NCI-H2196 treated with DMSO at 0.1 percent for 48 hours (cell line): ENCODE measurements around the gene NAALAD2.
"Not testable (repeated sequence)": the region's sequence is repeated elsewhere in the genome, so short reads cannot be mapped to it uniquely, and the experiment has no call there.

Source experiments
- DNase-seq: peaks from one replicate; lab custom pipeline; 2025; ENCODE audit not compliant: unreplicated experiment; lab: John Stamatoyannopoulos, UW

NAALAD2 gene

GRCh38 chr11:90239967-90240636 is 105.6 kb downstream of the NAALAD2 start:
- not testable (repeated sequence) for DNase-seq

DNA sequence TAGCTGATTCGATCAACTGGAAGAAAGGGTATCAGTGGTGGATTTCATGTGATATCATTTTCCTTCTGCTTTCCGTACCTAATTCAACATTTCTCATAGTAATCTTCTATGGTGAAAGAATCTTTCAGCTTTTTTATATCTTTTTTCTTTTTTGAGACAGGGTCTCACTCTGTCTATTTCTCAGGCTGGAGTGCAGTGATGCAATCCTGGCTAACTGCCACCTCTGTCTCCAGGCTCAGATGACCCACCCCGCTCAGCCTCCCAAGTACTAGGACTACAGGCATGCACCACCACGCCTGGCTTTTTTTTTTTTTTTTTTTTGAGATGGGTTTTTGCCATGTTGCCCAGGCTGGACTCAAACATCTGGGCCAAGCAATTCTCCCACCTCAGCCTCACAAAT is 107.0 kb downstream of the NAALAD2 start:
- DNase-seq = no peak
